GM23338 (cell line): ENCODE measurements around the gene FUT8. TPM values are rescaled to one million over a fixed set of nuclear protein-coding genes. Genes with fewer than 3 reads are reported as not detected.

ENCODE experiments used
- ATAC-seq: fragments of 200-7000 bp; cut with Tn5 transposase; 3 replicates; pipeline ENCODE4 v1.9.1; 2020
- DNase-seq: peaks from one replicate; pipeline ENCODE4 v3.0.0-alpha.2; 2015; ENCODE audit warnings: low spot score
- H2AFZ ChIP-seq: fragments of 200-600 bp; sonication (generic); 2 replicates; pipeline ENCODE4 v1.8.0; 2016; ENCODE audit warnings: antibody characterized with exemption, mild to moderate bottlenecking, moderate library complexity
- H3F3A ChIP-seq: fragments of 200-600 bp; sonication (generic); replicated peaks from 2 replicates; pipeline ENCODE4 v1.8.0; 2017; ENCODE audit warnings: antibody characterized with exemption, mixed run types, low read depth
- H3K27ac ChIP-seq: fragments of 200-600 bp; sonication (generic); 2 replicates; pipeline ENCODE4 v1.6.1; 2016; ENCODE audit warnings: low read depth
- H3K27me3 ChIP-seq: fragments of 200-600 bp; sonication (generic); 2 replicates; pipeline ENCODE4 v1.8.0; 2016; ENCODE audit warnings: mild to moderate bottlenecking, mixed run types, moderate library complexity; ENCODE audit not compliant: insufficient read depth
- H3K36me3 ChIP-seq: fragments of 200-600 bp; sonication (generic); 2 replicates; pipeline ENCODE4 v1.8.0; 2016; ENCODE audit warnings: mild to moderate bottlenecking; ENCODE audit not compliant: insufficient read depth
- H3K4me1 ChIP-seq: fragments of 200-600 bp; sonication (generic); 2 replicates; pipeline ENCODE4 v1.8.0; 2016; ENCODE audit warnings: mild to moderate bottlenecking, moderate library complexity; ENCODE audit not compliant: insufficient read depth
- H3K4me2 ChIP-seq: fragments of 200-600 bp; sonication (generic); 2 replicates; pipeline ENCODE4 v1.7.1; 2017; ENCODE audit warnings: mixed run types
- H3K4me3 ChIP-seq: fragments of 200-600 bp; sonication (generic); 2 replicates; pipeline ENCODE4 v1.6.1; 2016; ENCODE audit warnings: mixed run types
- H3K79me2 ChIP-seq: fragments of 200-600 bp; sonication (generic); replicated peaks from 2 replicates; pipeline ENCODE4 v1.8.0; 2017; ENCODE audit warnings: mild to moderate bottlenecking; ENCODE audit not compliant: insufficient read depth
- H3K9me2 ChIP-seq: fragments of 200-600 bp; sonication (generic); 2 replicates; pipeline ENCODE4 v1.8.0; 2017; ENCODE audit not compliant: insufficient read depth
- H4K20me1 ChIP-seq: fragments of 200-600 bp; sonication (generic); replicated peaks from 2 replicates; pipeline ENCODE4 v1.8.0; 2017; ENCODE audit warnings: mild to moderate bottlenecking; ENCODE audit not compliant: insufficient read depth
- H3K27ac Mint-ChIP-seq: 2 replicates; pipeline ENCODE4 v1.8.0; 2020; ENCODE audit warnings: inconsistent platforms, mild to moderate bottlenecking, moderate library complexity, mixed read lengths
- H3K27me3 Mint-ChIP-seq: 3 replicates; pipeline ENCODE4 v1.8.0; 2022; ENCODE audit warnings: low read depth, mild to moderate bottlenecking, moderate library complexity, mixed read lengths, inconsistent platforms; ENCODE audit not compliant: insufficient read depth, poor library complexity
- H3K36me3 Mint-ChIP-seq: 3 replicates; pipeline ENCODE4 v1.8.0; 2021; ENCODE audit warnings: low read depth, mild to moderate bottlenecking, inconsistent platforms, moderate library complexity, mixed read lengths
- H3K4me1 Mint-ChIP-seq: 3 replicates; pipeline ENCODE4 v1.8.0; 2020; ENCODE audit warnings: mild to moderate bottlenecking, inconsistent platforms, mixed read lengths
- H3K4me3 Mint-ChIP-seq: 3 replicates; pipeline ENCODE4 v1.8.0; 2021; ENCODE audit warnings: moderate library complexity, mild to moderate bottlenecking, inconsistent platforms, mixed read lengths
- H3K9me3 Mint-ChIP-seq: 3 replicates; pipeline ENCODE4 v1.8.0; 2020; ENCODE audit warnings: moderate library complexity, mild to moderate bottlenecking, inconsistent platforms, mixed read lengths
- CREB1 ChIP-seq: fragments of 250-450 bp; sonication (Bioruptor Pico); IDR thresholded peaks from 2 replicates; pipeline ENCODE4 v1.5.0; 2020; ENCODE audit warnings: low read depth, mild to moderate bottlenecking, moderate library complexity
- CTCF ChIP-seq, 2 experiments: fragments of 200-600 bp in 1 of 2; sonication (generic) in 1 of 2; conservative IDR thresholded peaks; 2 replicates each; pipeline versions ENCODE4 v1.5.1 to v1.6.1; 2016 to 2017; ENCODE audit warnings: antibody characterized with exemption in 2 of 2, low read depth in 2 of 2, mild to moderate bottlenecking in 2 of 2, moderate library complexity in 1 of 2
- ETS1 ChIP-seq: IDR thresholded peaks from 2 replicates; pipeline ENCODE4 v1.6.1; 2016; ENCODE audit warnings: antibody characterized with exemption
- EZH2 ChIP-seq: fragments of 200-600 bp; sonication (generic); IDR thresholded peaks from one replicate; pipeline ENCODE4 v1.8.0; 2017; ENCODE audit warnings: antibody characterized with exemption, mild to moderate bottlenecking, low read depth; ENCODE audit not compliant: unreplicated experiment
- EZH2phosphoT487 ChIP-seq: fragments of 200-600 bp; sonication (generic); IDR thresholded peaks from one replicate; pipeline ENCODE4 v1.8.1; 2018; ENCODE audit warnings: antibody characterized with exemption; ENCODE audit not compliant: unreplicated experiment
- JUNB ChIP-seq: IDR thresholded peaks from one replicate; pipeline ENCODE4 v1.6.1; 2016; ENCODE audit warnings: antibody characterized with exemption; ENCODE audit not compliant: unreplicated experiment
- NANOG ChIP-seq: IDR thresholded peaks from 2 replicates; pipeline ENCODE4 v1.6.1; 2016; ENCODE audit warnings: antibody characterized with exemption, borderline replicate concordance
- POLR2AphosphoS5 ChIP-seq: IDR thresholded peaks from 2 replicates; pipeline ENCODE4 v1.6.1; 2016; ENCODE audit warnings: antibody characterized with exemption, low read depth
- REST ChIP-seq: IDR thresholded peaks from one replicate; pipeline ENCODE4 v1.6.1; 2018; ENCODE audit warnings: antibody characterized with exemption; ENCODE audit not compliant: unreplicated experiment
- STAT1 ChIP-seq: IDR thresholded peaks from one replicate; pipeline ENCODE4 v1.6.1; 2016; ENCODE audit warnings: antibody characterized with exemption; ENCODE audit not compliant: unreplicated experiment
- ZNF114 ChIP-seq: fragments of 250-450 bp; sonication (Bioruptor Pico); IDR thresholded peaks from 2 replicates; pipeline ENCODE4 v1.5.0; 2020; ENCODE audit warnings: mild to moderate bottlenecking, moderate library complexity
- ZNF331 ChIP-seq: fragments of 250-450 bp; sonication (Bioruptor Pico); IDR thresholded peaks from 2 replicates; pipeline ENCODE4 v1.5.0; 2020; ENCODE audit warnings: low read depth, mild to moderate bottlenecking, moderate library complexity
- ZNF462 ChIP-seq: fragments of 250-450 bp; sonication (Bioruptor Pico); IDR thresholded peaks from 2 replicates; pipeline ENCODE4 v1.5.0; 2020; ENCODE audit warnings: mild to moderate bottlenecking, moderate library complexity
- polyA plus RNA-seq: library from polyadenylated mRNA; unstranded; fragments of >200 nt; fragmentation: Nextera tagmentation; extraction: Ambion mirVana; gene quantifications from 2 replicates; pipeline ENCODE4 v1.2.1, GENCODE V29; 2016
- total RNA-seq: library from RNA; depleted of rRNA; stranded (reverse); fragments of >200 nt; shearing (Covaris generic); gene quantifications from 2 replicates; pipeline ENCODE4 v1.2.3, GENCODE V29; 2014

FUT8 gene
- total and polyA plus RNA-seq, 2 experiments from 2014 or later: 8.2 to 23.2 TPM

GRCh38 chr14:65631040-65631439 is 218.5 kb downstream of the FUT8 start:
- H3K4me2 ChIP-seq: no peak overlapping the region
- no peaks in the 10 kb centered on the region for H3K4me1 ChIP-seq
- no peak for TF ChIP-seq NANOG
- no peak for TF ChIP-seq CTCF (conservative IDR thresholded peaks at IDR 0.05; ENCODE audit: low read depth in 2 of 2)
- TF ChIP-seq ETS1: no peak
- no peak for TF ChIP-seq ZNF114 (CRISPR knock-in tag)
- no peak for TF ChIP-seq EZH2
- TF ChIP-seq JUNB: no peak
- TF ChIP-seq REST: no peak
- TF ChIP-seq EZH2phosphoT487: no peak
- TF ChIP-seq CREB1 (CRISPR knock-in tag): no peak
- no peak for TF ChIP-seq STAT1
- TF ChIP-seq ZNF331 (CRISPR knock-in tag): no peak
- TF ChIP-seq ZNF462 (CRISPR knock-in tag): no peak
- no peak for TF ChIP-seq POLR2AphosphoS5
- H4K20me1 ChIP-seq: no peaks in the 10 kb centered on the region
- Mint-ChIP-seq H3K27ac (no peak overlapping the region), H3K4me3 (no peak overlapping the region), H3K4me1 (no peaks in the 10 kb centered on the region), H3K36me3 (peaks cover 37% of the 10 kb centered on the region; the same call in 2 of the 3 replicates), H3K27me3 (peaks cover 1% of the 10 kb centered on the region), H3K9me3 (peaks cover 19% of the 10 kb centered on the region)
- H2AFZ ChIP-seq: no peak overlapping the region
- no peaks in the 10 kb centered on the region for H3K27me3 ChIP-seq
- H3K9me2 ChIP-seq: no peaks in the 10 kb centered on the region
- H3K27ac ChIP-seq: no peak overlapping the region
- H3K4me3 ChIP-seq: no peak overlapping the region
- no peak for ATAC-seq
- no peaks in the 10 kb centered on the region for H3K79me2 ChIP-seq
- no peak for DNase-seq
- no peaks in the 10 kb centered on the region for H3K36me3 ChIP-seq
- H3F3A ChIP-seq: no peaks in the 10 kb centered on the region
